Spinal cord (tissue), 10 donors: ENCODE measurements around the gene CCDC187. TPM values are rescaled to one million over a fixed set of nuclear protein-coding genes. Genes with fewer than 3 reads are reported as not detected.

Experiments
- DNase-seq, 6 donors: peaks; one replicate each; pipeline versions ENCODE4 v3.0.0 to v3.0.0-alpha.2; 2013 to 2015; ENCODE audit warnings: low spot score in 6 of 6, low read depth in 4 of 6
- H3K27ac ChIP-seq: one replicate; pipeline ENCODE4 v1.5.1; 2013; ENCODE audit warnings: low read depth, low read length, control low read depth
- H3K27me3 ChIP-seq: one replicate; pipeline ENCODE4 v1.6.1; 2013; ENCODE audit warnings: low read length; ENCODE audit not compliant: control insufficient read depth, insufficient read depth
- H3K36me3 ChIP-seq: one replicate; pipeline ENCODE4 v1.6.1; 2013; ENCODE audit warnings: low read length; ENCODE audit not compliant: control insufficient read depth, insufficient read depth
- H3K4me1 ChIP-seq: one replicate; pipeline ENCODE4 v1.6.1; 2013; ENCODE audit warnings: low read length; ENCODE audit not compliant: control insufficient read depth, insufficient read depth
- H3K4me3 ChIP-seq: one replicate; pipeline ENCODE4 v1.5.1; 2013; ENCODE audit warnings: low read depth, low read length, control low read depth
- H3K9me3 ChIP-seq: one replicate; pipeline ENCODE4 v1.6.1; 2013; ENCODE audit warnings: low read length; ENCODE audit not compliant: control insufficient read depth, insufficient read depth
- WGBS: methylation state at CpG from one replicate; pipeline ENCODE4 v1.1.5; 2013; ENCODE audit warnings: missing lambda C conversion rate; ENCODE audit not compliant: insufficient coverage; 5-methylcytosine and 5-hydroxymethylcytosine counted together
- polyA plus RNA-seq, 2 donors: library from polyadenylated mRNA; unstranded; fragments of 120-200 nt; gene quantifications; one replicate each; pipeline ENCODE4 v1.2.1, GENCODE V29; 2013; ENCODE audit not compliant: insufficient read length in 2 of 2
- total RNA-seq, 2 donors: library from RNA; depleted of rRNA in 1 of 2; stranded (reverse); fragments of 120-200 nt in 1 of 2; fragments of >200 nt in 1 of 2; gene quantifications; one replicate each; pipeline versions ENCODE4 v1.2.3 to v1.2.4, GENCODE V29; 2013 to 2014
- donor health status: healthy.

Gene CCDC187
- total and polyA plus RNA-seq, 4 donors = 0.05 to 0.33 (median 0.15) TPM

GRCh38 chr9:136216541-136217244 is 87.2 kb downstream of the CCDC187 start:
- H3K36me3 ChIP-seq = peaks cover 93% of the 10 kb centered on the region

GRCh38 chr9:136213733-136214132 is 90.2 kb downstream of the CCDC187 start:
- Histone ChIP-seq H3K27me3 (no peaks in the 10 kb centered on the region), H3K36me3 (peaks cover 91% of the 10 kb centered on the region), H3K27ac (no peak overlapping the region), H3K9me3 (no peaks in the 10 kb centered on the region), H3K4me3 (no peak overlapping the region), H3K4me1 (no peaks in the 10 kb centered on the region)
- WGBS = 99% methylated on average over 6 of the region's 9 CpGs
- no peak for DNase-seq

More at GRCh38 chr9:136216541-136217244, 87.2 kb downstream of the CCDC187 start:
- no peak overlapping the region for H3K4me3 ChIP-seq
- no peaks in the 10 kb centered on the region for H3K9me3 ChIP-seq
- no peaks in the 10 kb centered on the region for H3K4me1 ChIP-seq
- WGBS = 83% methylated on average over 37 of the region's 37 CpGs
- no peak overlapping the region for H3K27ac ChIP-seq
- no peak for DNase-seq
- H3K27me3 ChIP-seq = no peaks in the 10 kb centered on the region

DNA sequence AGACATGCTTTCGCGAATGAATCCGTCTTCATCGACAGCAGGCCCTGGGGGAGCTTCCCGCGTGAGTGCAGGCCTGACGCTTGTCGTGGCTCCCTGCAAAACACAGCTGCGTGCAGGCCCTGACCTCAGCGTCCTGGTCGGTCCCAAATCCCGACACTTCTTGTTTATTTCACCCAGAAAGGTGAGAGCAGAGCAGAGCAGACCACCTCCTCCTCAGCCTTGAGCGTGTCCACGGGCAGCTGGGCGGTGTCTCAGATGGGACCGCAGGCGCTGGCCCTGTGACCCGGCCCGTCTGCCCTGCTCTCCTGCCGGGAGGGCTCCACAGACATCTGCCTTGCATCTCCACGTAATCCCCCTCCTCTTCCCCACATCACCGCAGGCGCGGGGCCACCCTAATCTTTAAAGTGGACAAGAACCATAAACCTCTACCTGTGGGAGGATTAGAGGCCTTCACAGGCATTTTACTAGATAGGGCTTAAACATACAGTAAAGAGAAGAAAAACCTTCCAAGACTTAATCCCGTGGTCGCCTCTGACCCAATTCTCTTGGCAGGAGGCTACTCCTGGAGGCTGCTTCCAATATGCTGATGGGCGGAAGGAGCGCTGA is 91.4 kb downstream of the CCDC187 start:
- Histone ChIP-seq H3K4me1 (no peaks in the 10 kb centered on the region), H3K4me3 (no peak overlapping the region), H3K27me3 (no peaks in the 10 kb centered on the region), H3K9me3 (no peaks in the 10 kb centered on the region), H3K36me3 (peaks cover 90% of the 10 kb centered on the region), H3K27ac (no peak overlapping the region)
- DNase-seq = no peak
- 91% methylated on average over 24 of the region's 28 CpGs for WGBS

DNA sequence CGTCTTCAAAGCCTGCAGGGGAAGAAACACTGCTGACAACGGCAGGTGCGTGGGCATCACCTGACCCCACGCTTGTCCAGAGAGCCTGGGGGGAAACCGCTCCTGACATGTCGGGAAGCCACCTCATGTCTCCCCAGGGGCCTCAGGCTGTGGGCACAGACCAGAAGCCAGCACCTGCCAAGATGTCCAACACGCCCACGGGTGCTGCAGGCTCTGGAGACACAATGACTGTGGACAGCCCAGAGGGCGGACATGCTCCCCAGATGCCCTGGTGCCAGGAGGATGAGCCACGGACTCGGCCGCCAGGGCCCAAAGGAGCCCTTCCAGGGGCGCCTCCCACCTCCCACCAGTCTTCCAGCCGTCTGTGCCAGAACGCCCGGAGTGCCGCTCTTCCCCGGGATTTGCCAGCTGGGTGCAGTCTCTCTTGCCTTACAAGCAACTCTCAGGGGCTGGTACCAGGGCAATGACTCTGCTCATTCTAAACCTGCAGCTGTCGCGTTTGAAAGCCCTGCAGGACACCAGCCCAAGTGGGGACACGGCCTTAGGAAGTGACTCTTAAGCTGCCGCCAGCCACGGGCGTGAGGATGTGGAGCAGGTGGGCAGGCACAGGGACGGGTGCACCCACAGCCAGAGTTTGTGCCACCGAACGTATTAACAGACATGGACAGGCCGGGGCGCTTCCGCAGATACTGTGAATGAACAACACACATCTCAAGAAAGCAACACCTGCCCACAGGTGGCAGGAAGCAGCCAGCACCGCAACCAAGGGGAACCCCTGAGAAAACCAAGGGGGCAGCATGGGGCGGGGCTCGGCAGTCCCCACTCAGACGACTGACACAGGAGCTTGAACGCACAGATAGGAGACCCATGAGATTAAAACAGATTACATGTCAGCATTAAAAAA is 92.2 kb downstream of the CCDC187 start:
- Histone ChIP-seq H3K4me1 (no peaks in the 10 kb centered on the region), H3K4me3 (no peak overlapping the region), H3K27ac (no peak overlapping the region), H3K9me3 (no peaks in the 10 kb centered on the region), H3K27me3 (no peaks in the 10 kb centered on the region), H3K36me3 (peaks cover 85% of the 10 kb centered on the region)
- WGBS = 88% methylated on average over 33 of the region's 35 CpGs
- DNase-seq = no peak

- 88% methylated on average over 15 of the region's 15 CpGs for WGBS
- H3K4me3 ChIP-seq = no peak overlapping the region
- no peaks in the 10 kb centered on the region for H3K9me3 ChIP-seq
- H3K27ac ChIP-seq = no peak overlapping the region
- DNase-seq = no peak
- no peaks in the 10 kb centered on the region for H3K4me1 ChIP-seq
- H3K27me3 ChIP-seq = no peaks in the 10 kb centered on the region
- peaks cover 78% of the 10 kb centered on the region for H3K36me3 ChIP-seq
Observed at GRCh38 chr9:136211006-136211405, 92.9 kb downstream of the CCDC187 start.

DNA sequence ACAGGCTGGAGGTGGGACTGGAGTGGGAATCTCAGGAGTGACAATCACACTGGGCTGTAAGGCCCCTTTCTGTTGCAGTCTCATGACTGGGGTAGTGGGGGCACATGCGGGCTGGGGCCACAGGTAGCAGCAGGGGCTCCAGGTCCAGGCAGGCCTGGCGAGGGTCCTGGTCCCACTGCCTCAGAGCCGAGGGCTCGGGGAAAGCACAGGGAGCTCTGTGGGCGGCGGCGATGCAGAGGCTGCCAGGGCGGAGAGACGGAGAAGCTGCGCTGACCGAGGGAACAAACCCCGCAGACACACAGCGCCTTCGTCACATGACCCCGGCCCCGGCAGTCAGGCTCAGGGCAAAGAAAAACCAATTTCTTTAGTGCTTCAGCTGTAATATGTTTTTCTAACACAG is 93.6 kb downstream of the CCDC187 start:
- Histone ChIP-seq H3K36me3 (peaks cover 80% of the 10 kb centered on the region), H3K4me3 (no peak overlapping the region), H3K4me1 (peaks cover 3% of the 10 kb centered on the region), H3K27me3 (peaks cover 7% of the 10 kb centered on the region), H3K27ac (no peak overlapping the region), H3K9me3 (no peaks in the 10 kb centered on the region)
- 76% methylated on average over 11 of the region's 16 CpGs for WGBS
- DNase-seq = no peak

- peaks cover 77% of the 10 kb centered on the region for H3K36me3 ChIP-seq
- H3K27ac ChIP-seq = no peak overlapping the region
- H3K4me3 ChIP-seq = no peak overlapping the region
- no peaks in the 10 kb centered on the region for H3K9me3 ChIP-seq
- H3K27me3 ChIP-seq = peaks cover 9% of the 10 kb centered on the region
- no peak for DNase-seq
- 89% methylated on average over 17 of the region's 17 CpGs for WGBS
- H3K4me1 ChIP-seq = peaks cover 6% of the 10 kb centered on the region
Observed at GRCh38 chr9:136209786-136210185, 94.1 kb downstream of the CCDC187 start.

- H3K4me1 ChIP-seq = peaks cover 11% of the 10 kb centered on the region
- no peaks in the 10 kb centered on the region for H3K9me3 ChIP-seq
- no peak overlapping the region for H3K27ac ChIP-seq
- 94% methylated on average over 16 of the region's 17 CpGs for WGBS
- no peak overlapping the region for H3K4me3 ChIP-seq
- H3K27me3 ChIP-seq = peaks cover 15% of the 10 kb centered on the region
- DNase-seq = no peak
- peaks cover 71% of the 10 kb centered on the region for H3K36me3 ChIP-seq
Observed at GRCh38 chr9:136209232-136209631, 94.7 kb downstream of the CCDC187 start.

DNA sequence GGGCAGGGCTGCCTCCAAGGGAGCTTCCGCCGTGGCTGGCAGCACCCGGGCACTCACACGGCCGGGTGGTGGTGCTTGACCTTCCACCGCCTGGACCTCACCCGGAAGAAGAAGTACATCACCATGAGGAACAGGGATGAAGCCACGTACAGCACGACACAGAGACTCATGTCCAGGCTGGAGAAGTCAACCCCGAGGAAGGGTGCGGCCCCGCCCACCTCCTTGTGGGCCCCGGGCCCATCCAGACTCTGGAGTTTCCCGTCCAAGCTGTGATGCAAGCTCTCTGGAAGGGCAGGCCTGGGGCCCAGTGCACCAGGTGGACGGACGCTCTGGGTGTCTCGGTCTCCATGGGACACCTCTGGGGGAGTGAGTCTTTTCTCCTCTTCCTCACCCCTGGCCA is 95.2 kb downstream of the CCDC187 start:
- Histone ChIP-seq H3K4me3 (no peak overlapping the region), H3K27ac (no peak overlapping the region), H3K9me3 (no peaks in the 10 kb centered on the region), H3K36me3 (peaks cover 66% of the 10 kb centered on the region), H3K27me3 (peaks cover 20% of the 10 kb centered on the region), H3K4me1 (peaks cover 14% of the 10 kb centered on the region)
- WGBS = 86% methylated on average over 17 of the region's 17 CpGs
- DNase-seq = no peak
